ENCODE measurements around the gene KLK11. TPM values are rescaled to one million over a fixed set of nuclear protein-coding genes. Genes with fewer than 3 reads are reported as not detected.

Gene KLK11
- total and polyA plus RNA-seq, 10 of the 15 experiments (the other 5 are each of a cell fraction or from before 2014, with no cell fraction given): not detected

DNA sequence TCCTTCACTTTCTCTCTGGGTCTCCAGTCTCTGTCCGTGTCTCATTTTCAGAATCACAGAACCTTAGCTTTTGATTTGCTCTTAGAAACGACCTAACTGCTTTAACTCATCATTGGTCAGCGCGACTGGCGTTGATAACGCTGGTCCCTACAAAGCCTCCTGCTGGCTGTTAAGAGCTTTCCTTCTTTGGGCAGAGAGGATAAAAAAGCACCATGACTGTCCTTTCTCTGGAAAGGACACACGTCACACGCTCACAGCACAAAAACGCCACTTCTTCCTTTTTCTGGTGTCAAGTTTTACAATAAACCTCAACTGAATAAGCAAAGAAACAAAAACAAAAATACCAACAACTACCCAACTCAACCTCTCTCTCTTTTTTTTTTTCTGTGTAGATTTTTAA, 10.1 kb upstream of the KLK11 start (continued):
- TF ChIP-seq ZBTB4 (CRISPR knock-in tag; IDR thresholded peaks at IDR 0.05): no peak
- TF ChIP-seq KLF5 (IDR thresholded peaks at IDR 0.05; ENCODE audit: partially characterized antibody): no peak
- TF ChIP-seq EED (IDR thresholded peaks at IDR 0.05; ENCODE audit: low read depth): no peak
- no peak for TF ChIP-seq BMI1 (IDR thresholded peaks at IDR 0.05; ENCODE audit: borderline replicate concordance)
- TF ChIP-seq LARP7 (IDR thresholded peaks at IDR 0.05): no peak
- TF ChIP-seq NRF1 (conservative IDR thresholded peaks at IDR 0.05; ENCODE audit: low read depth, low read length): no peak
- no peak for TF ChIP-seq RFX5 (IDR thresholded peaks at IDR 0.05; ENCODE audit: low read depth, low read length)

GRCh38 chr19:51034704-51035103, 8.3 kb upstream of the KLK11 start, which contains the start of gene KLK12:
KLK12 (minus strand) TSS chr19:51035002; CDS start chr19:51034621, 381 bp downstream.
- Histone ChIP-seq H3K36me3 (ENCODE audit: control insufficient read depth in 2 of 2, insufficient read depth in 2 of 2, low read length in 1 of 2) (no peaks in the 10 kb centered on the region), H3K9me3 (replicated peaks; ENCODE audit: control insufficient read depth, insufficient read depth, low read length) (no peaks in the 10 kb centered on the region), H3K4me3 (no peak within 1 kb of the TSS), H3K27me3 (replicated peaks in 1 of 2; ENCODE audit: control insufficient read depth in 2 of 2, insufficient read depth in 2 of 2, low read length in 1 of 2) (no peaks in the 10 kb centered on the region; a peak in 1 of 4 replicates), H3K79me2 (ENCODE audit: control insufficient read depth, insufficient read depth, low read length) (no peaks in the 10 kb centered on the region), H3K9ac (ENCODE audit: control insufficient read depth, insufficient read depth, low read length) (no peak within 1 kb of the TSS), H3K4me1 (ENCODE audit: control insufficient read depth, insufficient read depth, low read length) (no peaks in the 10 kb centered on the region), H2AFZ (ENCODE audit: control insufficient read depth, low read depth, low read length) (no peak within 1 kb of the TSS), H4K20me1 (ENCODE audit: control insufficient read depth, insufficient read depth) (no peaks in the 10 kb centered on the region), H3K27ac (ENCODE audit: control insufficient read depth, insufficient read depth) (no peak within 1 kb of the TSS), H3K4me2 (ENCODE audit: control insufficient read depth, insufficient read depth) (no peak within 1 kb of the TSS)
- RAD21 ChIA-PET (ENCODE audit: unreplicated experiment): no interaction called here
- 17% methylated on average over 11 of the region's 11 CpGs for WGBS (ENCODE audit: insufficient coverage, insufficient replicate concordance, low lambda C conversion rate, missing lambda C conversion rate)
- SMC1A ChIA-PET (ENCODE audit: uncharacterized antibody, unreplicated experiment): no interaction called here
- intact Hi-C loops (cut with micrococcal nuclease; ENCODE audit: unreplicated experiment): no loop called here
- POLR2A ChIA-PET: no interaction called here
- FAIRE-seq: no peak
- CTCF ChIA-PET: no interaction called here
- DNase-seq (ENCODE audit: low read depth, low spot score): no peak
- no TSS peak for BruUV-seq (replicated peaks)
- no peak for ATAC-seq
- in situ Hi-C loops (cut with MboI): no loop called here
- TF ChIP-seq CBX5 (IDR thresholded peaks at IDR 0.05; ENCODE audit: low read depth): no peak
- no peak for TF ChIP-seq CBFB (IDR thresholded peaks at IDR 0.05; ENCODE audit: low read depth)
- no peak for TF ChIP-seq RB1 (IDR thresholded peaks at IDR 0.05; ENCODE audit: borderline replicate concordance)
- TF ChIP-seq MEF2A (IDR thresholded peaks at IDR 0.05; ENCODE audit: insufficient read depth, low read depth, low read length): no peak
- no peak for TF ChIP-seq SREBF1 (IDR thresholded peaks at IDR 0.05; ENCODE audit: low read length)
- no peak for TF ChIP-seq MLLT1 (IDR thresholded peaks at IDR 0.05)
- no peak for TF ChIP-seq RELB (IDR thresholded peaks at IDR 0.05; ENCODE audit: low read depth)
- TF ChIP-seq MAX (IDR thresholded peaks at IDR 0.05; ENCODE audit: low read depth, low read length): no peak
